ENCODE results near the gene ERCC6L.
A peak's percentile ranks its signal among the peaks of the same experiment; 100 is the strongest.

Gene ERCC6L

GRCh38 chrX:72238721-72239475 lies at the start of gene ERCC6L:
Gene ERCC6L (minus strand): TSS chrX:72239027. CDS start chrX:72238911, 116 bp downstream.
- peak; percentile 89 for DNase-seq (ENCODE audit: low spot score)
- in situ Hi-C loops (cut with MboI; ENCODE audit: low pct_unique_long_range_greater_than_20kb, low sequenced_read_pairs, unreplicated experiment), result no loop called here

GRCh38 chrX:72282302-72282701 lies 43.5 kb upstream of the ERCC6L start:
- in situ Hi-C loops (cut with MboI; ENCODE audit: low pct_unique_long_range_greater_than_20kb, low sequenced_read_pairs, unreplicated experiment), result loop anchor here (25.0 kb wide), 1 partner anchor 255 kb away; no protein-coding TSS in a partner anchor
- no peak for TF ChIP-seq CTCF (IDR thresholded peaks at IDR 0.05; ENCODE audit: extremely low read depth, insufficient read depth, missing control alignments)
- no peak for DNase-seq (ENCODE audit: low spot score)

More at GRCh38 chrX:72238721-72239475, at the start of gene ERCC6L:
- no peak for TF ChIP-seq CTCF (IDR thresholded peaks at IDR 0.05; ENCODE audit: extremely low read depth, insufficient read depth, missing control alignments)

- no peak for DNase-seq (ENCODE audit: low spot score)
- in situ Hi-C loops (cut with MboI; ENCODE audit: low pct_unique_long_range_greater_than_20kb, low sequenced_read_pairs, unreplicated experiment), result loop anchor here (25.0 kb wide), 1 partner anchor 257 kb away; no protein-coding TSS in a partner anchor
- TF ChIP-seq CTCF (IDR thresholded peaks at IDR 0.05; ENCODE audit: extremely low read depth, insufficient read depth, missing control alignments), result no peak
These were observed 41.6 kb upstream of the ERCC6L start for GRCh38 chrX:72280321-72280845.

- in situ Hi-C loops (cut with MboI; ENCODE audit: low pct_unique_long_range_greater_than_20kb, low sequenced_read_pairs, unreplicated experiment), result loop anchor here (25.0 kb wide), 1 partner anchor 261 kb away; no protein-coding TSS in a partner anchor
- DNase-seq (ENCODE audit: low spot score), result no peak
- TF ChIP-seq CTCF (IDR thresholded peaks at IDR 0.05; ENCODE audit: extremely low read depth, insufficient read depth, missing control alignments), result no peak
These were observed 37.7 kb upstream of the ERCC6L start for GRCh38 chrX:72276478-72276953.

- in situ Hi-C loops (cut with MboI; ENCODE audit: low pct_unique_long_range_greater_than_20kb, low sequenced_read_pairs, unreplicated experiment), result no loop called here
- TF ChIP-seq CTCF (IDR thresholded peaks at IDR 0.05; ENCODE audit: extremely low read depth, insufficient read depth, missing control alignments), result no peak
- no peak for DNase-seq (ENCODE audit: low spot score)
These were observed 35.7 kb upstream of the ERCC6L start for GRCh38 chrX:72274526-72274925.

- in situ Hi-C loops (cut with MboI; ENCODE audit: low pct_unique_long_range_greater_than_20kb, low sequenced_read_pairs, unreplicated experiment), result no loop called here
- no peak for TF ChIP-seq CTCF (IDR thresholded peaks at IDR 0.05; ENCODE audit: extremely low read depth, insufficient read depth, missing control alignments)
- no peak for DNase-seq (ENCODE audit: low spot score)
These were observed 34.9 kb upstream of the ERCC6L start for GRCh38 chrX:72273718-72274117.
